ENCODE measurements around the gene LTBR. TPM values are rescaled to one million over a fixed set of nuclear protein-coding genes. Genes with fewer than 3 reads are reported as not detected.

The LTBR gene
- total RNA-seq, 1 experiment from 2014 or later: 178 TPM

- Histone ChIP-seq H3F3A (ENCODE audit: insufficient read depth, low read depth) (0 out of 2 replicates have a peak, but pooled peaks cover 2% of the 10 kb centered on the region), H3K27me3 (ENCODE audit: insufficient read depth, low read depth) (no peaks in the 10 kb centered on the region), H3K79me2 (ENCODE audit: low read depth) (no peaks in the 10 kb centered on the region), H3K4me3 (no peak overlapping the region), H2AFZ (no peak overlapping the region), H3K36me3 (ENCODE audit: low read depth) (no peaks in the 10 kb centered on the region), H3K9me2 (ENCODE audit: insufficient read depth) (peaks cover 6% of the 10 kb centered on the region; the same call in 1 of the 2 replicates), H3K27ac (no peak overlapping the region), H4K20me1 (ENCODE audit: insufficient read depth) (no peaks in the 10 kb centered on the region), H3K4me2 (no peak overlapping the region), H3K9me3 (ENCODE audit: insufficient read depth, low read depth) (no peaks in the 10 kb centered on the region), H3K4me1 (replicated peaks; ENCODE audit: insufficient read depth) (no peaks in the 10 kb centered on the region)
- BruUV-seq (replicated peaks): no TSS peak
- no peak for DNase-seq
- intact Hi-C loops (cut with micrococcal nuclease; ENCODE audit: unreplicated experiment): no loop called here
- CTCF ChIA-PET: no interaction called here
- TF ChIP-seq CTCF (conservative IDR thresholded peaks at IDR 0.05): no peak
- no peak for TF ChIP-seq EZH2 (IDR thresholded peaks at IDR 0.05; ENCODE audit: low read depth)
- POLR2A ChIA-PET (ENCODE audit: unreplicated experiment): no interaction called here
These were observed 32.6 kb downstream of the LTBR start for GRCh38 chr12:6416596-6416995.

GRCh38 chr12:6418796-6419195 is 34.8 kb downstream of the LTBR start:
- no peak overlapping the region for H3K4me3 ChIP-seq
- intact Hi-C loops (cut with micrococcal nuclease; ENCODE audit: unreplicated experiment): no loop called here
- no peak overlapping the region for H2AFZ ChIP-seq
- no peak overlapping the region for H3K4me2 ChIP-seq
- no peak for TF ChIP-seq CTCF (conservative IDR thresholded peaks at IDR 0.05)
- no peak for TF ChIP-seq EZH2 (IDR thresholded peaks at IDR 0.05; ENCODE audit: low read depth)
- 0 out of 2 replicates have a peak, but pooled peaks cover 2% of the 10 kb centered on the region for H3K4me1 ChIP-seq (replicated peaks; ENCODE audit: insufficient read depth)
- H3K27me3 ChIP-seq (ENCODE audit: insufficient read depth, low read depth): no peaks in the 10 kb centered on the region
- H3K9me2 ChIP-seq (ENCODE audit: insufficient read depth): peaks cover 6% of the 10 kb centered on the region; the same call in 1 of the 2 replicates
- H3K36me3 ChIP-seq (ENCODE audit: low read depth): no peaks in the 10 kb centered on the region
- POLR2A ChIA-PET (ENCODE audit: unreplicated experiment): no interaction called here
- CTCF ChIA-PET: interaction anchor here (0.6 to 0.8 kb wide), 2 partner anchors 27 to 46 kb away, joined by 3 to 4 read pairs; no protein-coding TSS in a partner anchor
- DNase-seq: no peak
- no peaks in the 10 kb centered on the region for H4K20me1 ChIP-seq (ENCODE audit: insufficient read depth)
- H3K9me3 ChIP-seq (ENCODE audit: insufficient read depth, low read depth): no peaks in the 10 kb centered on the region
- H3K79me2 ChIP-seq (ENCODE audit: low read depth): no peaks in the 10 kb centered on the region
- H3F3A ChIP-seq (ENCODE audit: insufficient read depth, low read depth): 0 out of 2 replicates have a peak, but pooled peaks cover 2% of the 10 kb centered on the region
- no TSS peak for BruUV-seq (replicated peaks)
- no peak overlapping the region for H3K27ac ChIP-seq

GRCh38 chr12:6420364-6420763 is 36.4 kb downstream of the LTBR start:
- no TSS peak for BruUV-seq (replicated peaks)
- no peak overlapping the region for H3K27ac ChIP-seq
- DNase-seq: no peak
- H2AFZ ChIP-seq: no peak overlapping the region
- no peaks in the 10 kb centered on the region for H3K9me3 ChIP-seq (ENCODE audit: insufficient read depth, low read depth)
- ChIA-PET CTCF (interaction anchor here (1.2 kb wide), 1 partner anchor 57 kb away, joined by 5 read pairs; no protein-coding TSS in a partner anchor), POLR2A (ENCODE audit: unreplicated experiment) (interaction anchor here (0.7 kb wide), 1 partner anchor 537 kb away, joined by 10 read pairs; no protein-coding TSS in a partner anchor)
- no peak for TF ChIP-seq CTCF (conservative IDR thresholded peaks at IDR 0.05)
- TF ChIP-seq EZH2 (IDR thresholded peaks at IDR 0.05; ENCODE audit: low read depth): no peak
- intact Hi-C loops (cut with micrococcal nuclease; ENCODE audit: unreplicated experiment): loop anchor here (5.0 kb wide), 1 partner anchor 137 kb away; the partner anchor contains the start of gene IFFO1
- H3K9me2 ChIP-seq (ENCODE audit: insufficient read depth): peaks cover 6% of the 10 kb centered on the region; the same call in 1 of the 2 replicates
- no peak overlapping the region for H3K4me3 ChIP-seq
- H4K20me1 ChIP-seq (ENCODE audit: insufficient read depth): no peaks in the 10 kb centered on the region
- no peaks in the 10 kb centered on the region for H3K79me2 ChIP-seq (ENCODE audit: low read depth)
- no peak overlapping the region for H3K4me2 ChIP-seq
- 0 out of 2 replicates have a peak, but pooled peaks cover 3% of the 10 kb centered on the region for H3K4me1 ChIP-seq (replicated peaks; ENCODE audit: insufficient read depth)
- H3K27me3 ChIP-seq (ENCODE audit: insufficient read depth, low read depth): no peaks in the 10 kb centered on the region
- 0 out of 2 replicates have a peak, but pooled peaks cover 2% of the 10 kb centered on the region for H3F3A ChIP-seq (ENCODE audit: insufficient read depth, low read depth)
- no peaks in the 10 kb centered on the region for H3K36me3 ChIP-seq (ENCODE audit: low read depth)
